ENCODE data around the gene MTOR.

DNA sequence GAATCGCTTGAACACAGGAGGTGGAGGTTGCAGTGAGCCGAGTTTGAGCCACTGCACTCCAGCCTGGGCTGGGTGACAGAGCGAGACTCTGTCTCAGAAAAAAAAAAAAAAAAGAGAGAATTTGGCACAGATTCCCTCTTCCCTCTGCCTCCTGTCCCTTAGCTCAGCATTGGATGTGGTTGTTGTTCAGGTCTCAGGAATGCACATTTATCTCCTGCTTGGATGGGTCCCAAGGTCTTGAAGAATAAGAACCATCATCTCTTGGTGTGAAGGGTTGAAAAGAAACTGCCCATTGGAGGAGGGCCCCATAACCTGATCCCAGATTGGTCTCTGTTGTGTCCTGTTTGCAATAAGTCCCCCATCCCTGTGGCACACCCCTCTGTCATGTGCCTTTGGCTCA is 45.5 kb upstream of the MTOR start:
- TF ChIP-seq JUNB (IDR thresholded peaks at IDR 0.05) (no peak), BRCA1 (IDR thresholded peaks at IDR 0.05; ENCODE audit: low read depth, low read length) (no peak), PBX3 (IDR thresholded peaks at IDR 0.05; ENCODE audit: insufficient replicate concordance, low read depth, low read length) (no peak), EZH2 (IDR thresholded peaks at IDR 0.05; ENCODE audit: borderline replicate concordance, control insufficient read depth, low read depth, low read length) (no peak), FOS (IDR thresholded peaks at IDR 0.05; ENCODE audit: borderline replicate concordance, extremely low read depth, insufficient read length) (no peak), CBX3 (IDR thresholded peaks at IDR 0.05; ENCODE audit: borderline replicate concordance, low read depth) (no peak), ETV6 (conservative IDR thresholded peaks at IDR 0.05 in 1 of 2, IDR thresholded peaks at IDR 0.05 in 1 of 2; ENCODE audit: borderline replicate concordance in 1 of 2, low read depth in 1 of 2) (no peak), JUND (IDR thresholded peaks at IDR 0.05; ENCODE audit: low read depth, low read length) (no peak), NR2C2 (IDR thresholded peaks at IDR 0.05; ENCODE audit: borderline replicate concordance, control insufficient read depth, insufficient read length, low read depth) (no peak), SMC3 (IDR thresholded peaks at IDR 0.05; ENCODE audit: borderline replicate concordance, low read length) (no peak)
- TF ChIP-seq, protein P1, sequence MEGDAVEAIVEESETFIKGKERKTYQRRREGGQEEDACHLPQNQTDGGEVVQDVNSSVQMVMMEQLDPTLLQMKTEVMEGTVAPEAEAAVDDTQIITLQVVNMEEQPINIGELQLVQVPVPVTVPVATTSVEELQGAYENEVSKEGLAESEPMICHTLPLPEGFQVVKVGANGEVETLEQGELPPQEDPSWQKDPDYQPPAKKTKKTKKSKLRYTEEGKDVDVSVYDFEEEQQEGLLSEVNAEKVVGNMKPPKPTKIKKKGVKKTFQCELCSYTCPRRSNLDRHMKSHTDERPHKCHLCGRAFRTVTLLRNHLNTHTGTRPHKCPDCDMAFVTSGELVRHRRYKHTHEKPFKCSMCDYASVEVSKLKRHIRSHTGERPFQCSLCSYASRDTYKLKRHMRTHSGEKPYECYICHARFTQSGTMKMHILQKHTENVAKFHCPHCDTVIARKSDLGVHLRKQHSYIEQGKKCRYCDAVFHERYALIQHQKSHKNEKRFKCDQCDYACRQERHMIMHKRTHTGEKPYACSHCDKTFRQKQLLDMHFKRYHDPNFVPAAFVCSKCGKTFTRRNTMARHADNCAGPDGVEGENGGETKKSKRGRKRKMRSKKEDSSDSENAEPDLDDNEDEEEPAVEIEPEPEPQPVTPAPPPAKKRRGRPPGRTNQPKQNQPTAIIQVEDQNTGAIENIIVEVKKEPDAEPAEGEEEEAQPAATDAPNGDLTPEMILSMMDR (IDR thresholded peaks at IDR 0.05 in 2 of 3, conservative IDR thresholded peaks at IDR 0.05 in 1 of 3; ENCODE audit: control insufficient read depth in 2 of 3, extremely low read depth in 1 of 3, insufficient read depth in 1 of 3, low read depth in 3 of 3, low read length in 3 of 3): no peak
